Measurements from ENCODE around the gene NME5. TPM values are rescaled to one million over a fixed set of nuclear protein-coding genes. Genes with fewer than 3 reads are reported as not detected.

Gene NME5
- total and polyA plus RNA-seq, 2 of the 13 experiments (the other 11 are each of a cell fraction or from before 2014, with no cell fraction given) = 0.18 TPM; not detected in 1

- TF ChIP-seq ZNF674 (CRISPR knock-in tag; IDR thresholded peaks at IDR 0.05; ENCODE audit: low read depth) (no peak), GATAD2A (CRISPR knock-in tag; IDR thresholded peaks at IDR 0.05) (no peak; the same call in 1 of the 2 replicates), ZBTB7B (CRISPR knock-in tag; IDR thresholded peaks at IDR 0.05) (peak; percentile 59), NCOR1 (IDR thresholded peaks at IDR 0.05; ENCODE audit: borderline replicate concordance, low read length) (peak; percentile 47; the same call in 1 of the 2 replicates), SALL2 (CRISPR knock-in tag; IDR thresholded peaks at IDR 0.05) (no peak), ZNF564 (CRISPR knock-in tag; IDR thresholded peaks at IDR 0.05) (no peak), HCFC1 (IDR thresholded peaks at IDR 0.05; ENCODE audit: low read depth, low read length) (no peak), NFATC3 (CRISPR knock-in tag; IDR thresholded peaks at IDR 0.05) (no peak), ZNF350 (CRISPR knock-in tag; IDR thresholded peaks at IDR 0.05; ENCODE audit: borderline replicate concordance, low read depth) (no peak), MAFK (conservative IDR thresholded peaks at IDR 0.05 in 1 of 2, IDR thresholded peaks at IDR 0.05 in 1 of 2; ENCODE audit: low read length in 2 of 2) (no peak), ZFP36L1 (CRISPR knock-in tag; IDR thresholded peaks at IDR 0.05) (no peak), HOXA9 (CRISPR knock-in tag; IDR thresholded peaks at IDR 0.05; ENCODE audit: borderline replicate concordance) (no peak), SAP130 (CRISPR knock-in tag; IDR thresholded peaks at IDR 0.05; ENCODE audit: low read depth) (peak; percentile 39; the same call in 1 of the 2 replicates), MBD4 (IDR thresholded peaks at IDR 0.05; ENCODE audit: borderline replicate concordance, low read length) (no peak), GATA4 (IDR thresholded peaks at IDR 0.05; ENCODE audit: borderline replicate concordance, low read depth) (peak; percentile 69), PHF8 (CRISPR knock-in tag; IDR thresholded peaks at IDR 0.05) (no peak), HOXA3 (CRISPR knock-in tag; IDR thresholded peaks at IDR 0.05) (0 out of 2 replicates have a peak, but pooled peaks have one; percentile 30), ZMYM2 (CRISPR knock-in tag; IDR thresholded peaks at IDR 0.05) (no peak)
- TF ChIP-seq, protein P1, sequence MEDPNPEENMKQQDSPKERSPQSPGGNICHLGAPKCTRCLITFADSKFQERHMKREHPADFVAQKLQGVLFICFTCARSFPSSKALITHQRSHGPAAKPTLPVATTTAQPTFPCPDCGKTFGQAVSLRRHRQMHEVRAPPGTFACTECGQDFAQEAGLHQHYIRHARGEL (CRISPR knock-in tag; IDR thresholded peaks at IDR 0.05) = no peak
- TF ChIP-seq, protein P2, sequence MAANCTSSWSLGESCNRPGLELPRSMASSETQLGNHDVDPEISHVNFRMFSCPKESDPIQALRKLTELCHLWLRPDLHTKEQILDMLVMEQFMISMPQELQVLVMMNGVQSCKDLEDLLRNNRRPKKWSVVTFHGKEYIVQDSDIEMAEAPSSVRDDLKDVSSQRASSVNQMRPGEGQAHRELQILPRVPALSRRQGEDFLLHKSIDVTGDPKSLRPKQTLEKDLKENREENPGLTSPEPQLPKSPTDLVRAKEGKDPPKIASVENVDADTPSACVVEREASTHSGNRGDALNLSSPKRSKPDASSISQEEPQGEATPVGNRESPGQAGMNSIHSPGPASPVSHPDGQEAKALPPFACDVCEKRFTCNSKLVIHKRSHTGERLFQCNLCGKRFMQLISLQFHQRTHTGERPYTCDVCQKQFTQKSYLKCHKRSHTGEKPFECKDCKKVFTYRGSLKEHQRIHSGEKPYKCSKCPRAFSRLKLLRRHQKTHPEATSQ (CRISPR knock-in tag; IDR thresholded peaks at IDR 0.05; ENCODE audit: borderline replicate concordance) = no peak
These were observed 43.9 kb downstream of the NME5 start (continued) for GRCh38 chr5:138095100-138095907.
